C4-2B (cell line): Measurements from ENCODE around the gene ATPAF2.

Experiments
- H3K27ac ChIP-seq: fragments of 450-650 bp; 2 replicates; pipeline ENCODE4 v1.5.1; 2017
- ZFX ChIP-seq: fragments of 450-650 bp; IDR thresholded peaks from 2 replicates; pipeline ENCODE4 v1.6.1; 2017
- TF ChIP-seq, protein P1 (sequence below): fragments of 450-650 bp; conservative IDR thresholded peaks from 2 replicates; pipeline ENCODE4 v1.5.1; 2017; ENCODE audit warnings: mild to moderate bottlenecking

Gene ATPAF2

DNA sequence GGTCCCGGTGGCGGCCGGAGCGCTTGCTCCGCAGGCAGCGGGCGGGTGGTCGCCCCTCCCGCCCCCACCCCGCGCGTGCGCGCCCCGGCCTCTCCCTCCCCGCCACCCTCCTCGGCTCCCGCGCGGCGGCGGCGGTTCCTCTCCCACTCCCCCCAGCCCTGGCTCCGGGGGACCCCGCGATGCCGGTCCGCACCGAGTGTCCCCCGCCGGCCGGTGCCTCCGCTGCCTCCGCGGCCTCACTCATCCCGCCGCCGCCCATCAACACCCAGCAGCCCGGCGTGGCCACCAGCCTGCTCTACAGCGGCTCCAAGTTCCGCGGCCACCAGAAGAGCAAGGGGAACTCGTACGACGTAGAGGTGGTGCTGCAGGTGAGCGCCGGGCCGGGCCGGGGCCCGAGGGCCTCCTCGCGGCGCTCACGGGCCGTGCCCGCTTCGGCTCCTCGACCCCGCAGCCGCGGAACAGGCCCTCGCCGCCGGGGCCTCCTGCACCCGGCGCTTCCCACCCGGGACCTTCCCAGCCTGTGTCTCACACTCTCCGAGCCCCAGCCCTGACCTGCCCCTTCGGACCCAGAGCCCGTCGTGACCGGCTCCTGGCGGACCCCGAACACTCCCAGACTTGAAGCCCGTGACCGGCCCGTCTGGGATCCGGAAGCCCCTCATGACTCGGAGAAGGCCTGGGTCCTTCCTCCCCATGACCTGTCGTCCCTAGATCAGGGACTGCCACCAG lies 730 bp upstream of the ATPAF2 start:
- TF ChIP-seq ZFX, result peak; percentile 86
- TF ChIP-seq, protein P1, sequence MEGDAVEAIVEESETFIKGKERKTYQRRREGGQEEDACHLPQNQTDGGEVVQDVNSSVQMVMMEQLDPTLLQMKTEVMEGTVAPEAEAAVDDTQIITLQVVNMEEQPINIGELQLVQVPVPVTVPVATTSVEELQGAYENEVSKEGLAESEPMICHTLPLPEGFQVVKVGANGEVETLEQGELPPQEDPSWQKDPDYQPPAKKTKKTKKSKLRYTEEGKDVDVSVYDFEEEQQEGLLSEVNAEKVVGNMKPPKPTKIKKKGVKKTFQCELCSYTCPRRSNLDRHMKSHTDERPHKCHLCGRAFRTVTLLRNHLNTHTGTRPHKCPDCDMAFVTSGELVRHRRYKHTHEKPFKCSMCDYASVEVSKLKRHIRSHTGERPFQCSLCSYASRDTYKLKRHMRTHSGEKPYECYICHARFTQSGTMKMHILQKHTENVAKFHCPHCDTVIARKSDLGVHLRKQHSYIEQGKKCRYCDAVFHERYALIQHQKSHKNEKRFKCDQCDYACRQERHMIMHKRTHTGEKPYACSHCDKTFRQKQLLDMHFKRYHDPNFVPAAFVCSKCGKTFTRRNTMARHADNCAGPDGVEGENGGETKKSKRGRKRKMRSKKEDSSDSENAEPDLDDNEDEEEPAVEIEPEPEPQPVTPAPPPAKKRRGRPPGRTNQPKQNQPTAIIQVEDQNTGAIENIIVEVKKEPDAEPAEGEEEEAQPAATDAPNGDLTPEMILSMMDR, result no peak
- H3K27ac ChIP-seq, result peak overlapping the region; percentile 75

DNA sequence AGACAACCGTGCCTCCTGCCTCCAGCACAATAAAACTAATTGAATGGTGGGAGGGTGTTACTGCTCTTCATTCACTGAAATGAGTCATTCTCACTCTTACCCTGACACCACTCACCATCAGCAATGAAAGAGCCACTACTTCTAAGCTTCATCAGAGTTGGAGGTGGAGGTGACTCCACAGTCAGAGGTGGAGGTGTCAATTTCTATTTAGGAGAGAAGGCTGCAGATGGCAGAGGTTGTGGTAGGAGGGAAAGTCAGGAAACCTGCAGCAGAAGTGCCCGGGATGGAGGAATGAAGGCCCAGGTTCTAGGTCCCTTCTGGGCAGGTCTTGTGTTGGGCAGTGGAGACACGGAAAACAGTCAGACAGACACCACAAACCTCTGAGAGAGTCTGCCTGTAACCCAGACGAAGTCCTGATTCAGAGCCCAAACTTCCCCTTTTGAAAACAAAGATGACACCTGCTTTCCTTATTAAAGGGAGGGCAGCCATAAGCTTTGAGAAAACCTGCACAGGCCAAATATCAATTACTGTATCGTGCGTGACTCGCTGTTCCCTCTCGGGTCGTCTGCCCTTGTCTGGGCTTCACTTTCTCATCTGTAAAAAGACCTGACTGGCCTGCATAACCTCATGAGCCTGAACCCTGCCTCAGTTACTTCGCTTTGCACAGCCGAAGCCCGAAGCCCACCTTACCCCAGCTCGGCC lies 668 bp downstream of the ATPAF2 start:
- peak overlapping the region; percentile 75 for H3K27ac ChIP-seq
- no peak for TF ChIP-seq ZFX
- TF ChIP-seq, protein P1, result no peak

DNA sequence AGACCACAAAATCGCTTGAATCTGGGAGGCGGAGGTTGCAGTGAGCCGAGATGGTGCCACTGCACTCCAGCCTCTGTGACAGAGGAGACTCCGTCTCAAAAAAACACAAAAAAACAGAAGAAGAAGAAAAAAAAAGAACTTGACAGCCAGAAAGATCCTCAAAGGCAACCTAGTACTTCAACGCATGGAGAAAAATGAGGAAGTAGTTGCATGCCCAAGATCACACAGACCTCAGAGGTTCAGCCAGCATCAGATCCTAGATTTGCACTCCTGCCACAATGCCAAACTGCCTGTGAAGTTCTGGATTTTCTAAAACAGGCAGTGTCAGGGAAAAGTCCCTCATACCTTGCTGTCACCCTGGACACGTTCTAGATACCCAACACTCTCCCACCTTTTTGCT lies 1.5 kb downstream of the ATPAF2 start:
- TF ChIP-seq ZFX, result no peak
- TF ChIP-seq, protein P1, result no peak
- H3K27ac ChIP-seq, result no peak overlapping the region

DNA sequence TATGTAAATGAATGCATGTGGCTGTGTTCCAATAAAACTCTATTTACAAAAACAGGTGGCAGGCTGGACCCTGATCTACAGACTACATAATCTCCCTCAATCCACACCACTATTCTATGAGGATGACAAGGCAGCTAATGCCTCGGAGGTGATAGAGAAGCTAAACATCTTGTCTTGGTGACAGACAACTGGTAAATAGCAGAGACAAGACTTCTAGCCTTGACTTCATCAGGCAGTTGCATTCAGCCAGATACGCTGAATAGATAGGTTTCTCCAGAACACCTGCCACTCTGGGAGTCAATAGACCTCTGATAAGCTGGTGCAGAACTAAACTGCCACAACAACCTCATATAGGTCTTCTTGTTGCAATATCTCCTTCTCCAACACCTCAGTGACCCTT lies 3.3 kb downstream of the ATPAF2 start:
- no peak for TF ChIP-seq ZFX
- TF ChIP-seq, protein P1, result no peak
- no peak overlapping the region for H3K27ac ChIP-seq

DNA sequence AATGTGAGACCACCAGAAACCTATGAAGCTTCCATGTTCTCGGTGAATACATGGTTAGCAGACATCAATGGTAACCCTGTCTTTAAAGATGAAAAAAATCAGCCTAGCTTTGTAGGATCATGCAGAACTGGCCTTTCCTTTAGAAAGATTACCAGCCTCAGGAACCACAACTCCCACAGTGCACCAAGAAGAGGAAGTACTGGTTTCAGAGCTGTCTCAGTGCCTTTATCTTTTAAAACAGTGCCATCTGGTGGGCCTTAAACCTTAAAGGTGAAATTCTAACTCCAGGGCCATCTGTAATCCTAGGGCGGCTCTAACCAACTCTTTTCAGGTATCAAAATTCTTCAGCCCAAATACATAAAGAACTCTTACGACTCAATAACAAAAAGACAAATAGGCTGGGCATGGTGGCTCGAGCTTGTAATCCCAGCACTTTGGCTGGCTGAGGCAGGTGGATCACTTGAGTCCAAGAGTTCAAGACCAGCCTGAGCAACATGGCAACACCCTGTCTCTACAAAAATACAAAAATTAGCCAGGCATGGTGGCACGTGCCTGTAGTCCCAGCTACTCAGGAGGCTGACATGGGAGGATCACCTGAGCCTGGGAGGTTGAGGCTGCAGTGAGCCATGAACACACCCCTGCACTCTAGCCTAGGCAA lies 5.4 kb downstream of the ATPAF2 start:
- no peak overlapping the region for H3K27ac ChIP-seq
- TF ChIP-seq, protein P1, result peak; percentile 80
- no peak for TF ChIP-seq ZFX

DNA sequence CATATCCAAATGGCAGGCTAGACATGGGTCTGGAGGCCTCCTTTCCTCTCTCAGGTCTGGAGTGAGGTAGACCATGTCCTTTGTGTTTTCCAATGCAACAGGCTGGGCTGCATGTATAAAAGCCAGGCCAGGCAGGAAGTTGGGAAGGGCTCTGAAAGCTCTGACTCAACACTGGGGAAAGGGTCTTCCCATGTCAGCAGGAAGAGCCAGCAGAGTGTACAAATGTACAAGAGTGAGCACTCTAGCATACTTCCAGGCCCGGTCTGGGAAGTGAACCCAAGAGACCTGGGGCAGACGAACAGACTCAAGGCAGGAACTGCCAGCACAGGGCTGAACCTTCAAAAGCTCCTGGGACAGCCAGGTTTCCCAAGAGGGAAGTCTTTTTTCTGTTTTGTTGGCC lies 7.0 kb downstream of the ATPAF2 start:
- TF ChIP-seq, protein P1, result no peak
- TF ChIP-seq ZFX, result no peak
- H3K27ac ChIP-seq, result no peak overlapping the region
